H1 (cell line): ENCODE measurements around the gene STH. TPM values are rescaled to one million over a fixed set of nuclear protein-coding genes. Genes with fewer than 3 reads are reported as not detected.
"Not testable (repeated sequence)": the region's sequence is repeated elsewhere in the genome, so short reads cannot be mapped to it uniquely, and the experiment has no call there.

Experiments used
- CTCF ChIA-PET: fragments of 300-600 bp; sonication (Branson Sonifier 250); formaldehyde crosslinking; loops from one replicate; lab custom pipeline; 2021; ENCODE audit not compliant: partially characterized antibody; lab: Charles Lee
- POLR2A ChIA-PET: fragments of 300-600 bp; sonication (Branson Sonifier 250); formaldehyde crosslinking; loops from one replicate; lab custom pipeline; 2021; ENCODE audit warnings: inconsistent platforms; ENCODE audit not compliant: partially characterized antibody; lab: Charles Lee
- DNase-seq, 2 experiments: peaks; one replicate each; pipeline versions ENCODE4 v3.0.0 to v3.0.0-alpha.2; 2010 to 2022; ENCODE audit warnings: low spot score in 2 of 2, low read depth in 1 of 2, mixed read lengths in 1 of 2
- FAIRE-seq: peaks from 2 replicates; lab custom pipeline; 2011; peaks lifted over from hg19 to GRCh38; lab: Jason Lieb, UNC
- H2AFZ ChIP-seq: 2 replicates; pipeline ENCODE4 v1.8.1; 2012; ENCODE audit warnings: low read length, inconsistent platforms
- H2AK5ac ChIP-seq: 2 replicates; pipeline ENCODE4 v1.6.1; 2013; ENCODE audit warnings: low read depth, low read length
- H2BK120ac ChIP-seq: replicated peaks from 2 replicates; pipeline ENCODE3; 2013; ENCODE audit warnings: low read depth, low read length, inconsistent platforms
- H2BK12ac ChIP-seq: 2 replicates; pipeline ENCODE4 v1.6.1; 2013; ENCODE audit warnings: low read depth, low read length
- H2BK15ac ChIP-seq: 2 replicates; pipeline ENCODE4 v1.6.1; 2013; ENCODE audit warnings: low read length
- H2BK20ac ChIP-seq: 2 replicates; pipeline ENCODE4 v1.6.1; 2013; ENCODE audit warnings: low read length
- H2BK5ac ChIP-seq: 2 replicates; pipeline ENCODE4 v1.6.1; 2013; ENCODE audit warnings: low read depth, low read length
- H3K14ac ChIP-seq: 2 replicates; pipeline ENCODE4 v1.6.1; 2013; ENCODE audit warnings: inconsistent platforms; ENCODE audit not compliant: insufficient read length
- H3K18ac ChIP-seq: 2 replicates; pipeline ENCODE4 v1.6.1; 2013; ENCODE audit warnings: low read length; ENCODE audit errors: extremely low read depth
- H3K23ac ChIP-seq: 2 replicates; pipeline ENCODE4 v1.6.1; 2013; ENCODE audit warnings: inconsistent platforms; ENCODE audit not compliant: insufficient read length
- H3K23me2 ChIP-seq: 2 replicates; pipeline ENCODE4 v1.6.1; 2013; ENCODE audit warnings: low read depth, low read length
- H3K27ac ChIP-seq: 2 replicates; pipeline ENCODE4 v1.6.1; 2011; ENCODE audit warnings: low read depth, low read length, inconsistent platforms
- H3K27me3 ChIP-seq, 4 experiments: replicated peaks in 1 of 4; 1 replicate in 1 of 4; 2 replicates in 3 of 4; pipeline versions ENCODE4 v1.6.1 to v1.8.1; 2011 to 2013; ENCODE audit warnings: low read length in 3 of 4, mild to moderate bottlenecking in 3 of 4, inconsistent platforms in 2 of 4, mixed read lengths in 2 of 4, moderate library complexity in 1 of 4; ENCODE audit not compliant: control insufficient read depth in 3 of 4, insufficient read depth in 3 of 4; ENCODE audit errors: extremely low read depth in 1 of 4
- H3K36me3 ChIP-seq, 4 experiments: 2 replicates each; pipeline versions ENCODE4 v1.6.1 to v1.8.1; 2011 to 2013; ENCODE audit warnings: mild to moderate bottlenecking in 4 of 4, low read length in 3 of 4, moderate library complexity in 2 of 4, control low read depth in 1 of 4, inconsistent platforms in 1 of 4; ENCODE audit not compliant: insufficient read depth in 4 of 4, control insufficient read depth in 2 of 4
- H3K4ac ChIP-seq: replicated peaks from 2 replicates; pipeline ENCODE3; 2013; ENCODE audit warnings: low read length, low read depth, mixed read lengths, inconsistent platforms; ENCODE audit not compliant: insufficient read length
- H3K4me1 ChIP-seq, 4 experiments: replicated peaks in 1 of 4; 1 replicate in 1 of 4; 2 replicates in 3 of 4; pipeline versions ENCODE4 v1.6.1 to v1.8.1; 2011 to 2013; ENCODE audit warnings: low read length in 3 of 4, inconsistent platforms in 2 of 4, mixed read lengths in 1 of 4; ENCODE audit not compliant: insufficient read depth in 4 of 4, control insufficient read depth in 3 of 4
- H3K4me2 ChIP-seq, 2 experiments: 2 replicates each; pipeline versions ENCODE4 v1.6.1 to v1.8.1; 2011 to 2013; ENCODE audit warnings: low read depth in 2 of 2, low read length in 2 of 2, control low read depth in 1 of 2, inconsistent platforms in 1 of 2, mild to moderate bottlenecking in 1 of 2; ENCODE audit not compliant: insufficient read depth in 1 of 2
- H3K4me3 ChIP-seq, 4 experiments: fragments of 200-600, 300-600 bp in 1 of 4; sonication (generic), shearing (Covaris generic), sonication (Bioruptor Twin) in 1 of 4; 2 replicates each; pipeline versions ENCODE4 v1.5.1 to v1.8.1; 2011 to 2016; ENCODE audit warnings: low read length in 4 of 4, low read depth in 3 of 4, control low read depth in 2 of 4, inconsistent platforms in 2 of 4, mild to moderate bottlenecking in 2 of 4, mixed read lengths in 1 of 4, moderate library complexity in 1 of 4; ENCODE audit not compliant: insufficient read depth in 2 of 4; ENCODE audit errors: extremely low read depth in 1 of 4
- H3K56ac ChIP-seq: replicated peaks from 2 replicates; pipeline ENCODE3; 2013; ENCODE audit warnings: low read depth, mild to moderate bottlenecking, mixed read lengths, low read length, inconsistent platforms; ENCODE audit not compliant: insufficient read length
- H3K79me1 ChIP-seq: 2 replicates; pipeline ENCODE4 v1.6.1; 2013; ENCODE audit warnings: low read depth, low read length, control low read depth
- H3K79me2 ChIP-seq, 2 experiments: 2 replicates each; pipeline versions ENCODE4 v1.6.1 to v1.8.1; 2012 to 2013; ENCODE audit warnings: low read length in 2 of 2, mild to moderate bottlenecking in 2 of 2, inconsistent platforms in 1 of 2; ENCODE audit not compliant: insufficient read depth in 2 of 2, control insufficient read depth in 1 of 2
- H3K9ac ChIP-seq, 4 experiments: replicated peaks in 1 of 4; 1 replicate in 1 of 4; 2 replicates in 3 of 4; pipeline versions ENCODE4 v1.6.1 to v1.8.1; 2011 to 2013; ENCODE audit warnings: low read depth in 3 of 4, low read length in 3 of 4, control low read depth in 2 of 4, mild to moderate bottlenecking in 2 of 4, moderate library complexity in 2 of 4, inconsistent platforms in 1 of 4; ENCODE audit errors: extremely low read depth in 1 of 4
- H3K9me3 ChIP-seq, 2 experiments: 2 replicates each; pipeline versions ENCODE4 v1.6.1 to v1.8.1; 2012 to 2013; ENCODE audit warnings: mild to moderate bottlenecking in 2 of 2, moderate library complexity in 2 of 2, control low read depth in 1 of 2, inconsistent platforms in 1 of 2, low read depth in 1 of 2, low read length in 1 of 2, mixed read lengths in 1 of 2; ENCODE audit not compliant: insufficient read depth in 2 of 2
- H4K20me1 ChIP-seq, 2 experiments: replicated peaks in 1 of 2; 2 replicates each; pipeline versions ENCODE3 to v1.8.1; 2011 to 2013; ENCODE audit warnings: inconsistent platforms in 2 of 2, low read length in 2 of 2, mild to moderate bottlenecking in 1 of 2; ENCODE audit not compliant: insufficient read depth in 2 of 2, control insufficient read depth in 1 of 2
- H4K5ac ChIP-seq: 2 replicates; pipeline ENCODE4 v1.6.1; 2013; ENCODE audit warnings: low read length, low read depth, mixed read lengths, inconsistent platforms; ENCODE audit not compliant: insufficient read length
- H4K8ac ChIP-seq: 2 replicates; pipeline ENCODE4 v1.8.0; 2013; ENCODE audit warnings: mild to moderate bottlenecking, moderate library complexity, low read length, inconsistent platforms; ENCODE audit not compliant: insufficient read depth; ENCODE audit errors: extremely low read depth
- H4K91ac ChIP-seq: replicated peaks from 2 replicates; pipeline ENCODE3; 2013; ENCODE audit warnings: low read length, mixed read lengths, inconsistent platforms; ENCODE audit not compliant: insufficient read length
- WGBS, 2 experiments: shearing (Covaris generic) in 1 of 2; methylation state at CpG; one replicate each; pipeline versions ENCODE4 v1.1.6 to v1.1.7; 2013 to 2015; ENCODE audit warnings: low lambda C conversion rate in 2 of 2, mixed read lengths in 2 of 2, inconsistent platforms in 1 of 2, low coverage in 1 of 2, missing lambda C conversion rate in 1 of 2; ENCODE audit not compliant: insufficient replicate concordance in 2 of 2, insufficient coverage in 1 of 2, insufficient read length in 1 of 2; ENCODE audit errors: extremely low coverage in 1 of 2, missing lambda C conversion rate in 1 of 2; 5-methylcytosine and 5-hydroxymethylcytosine counted together
- polyA plus RNA-seq, 7 experiments: library from polyadenylated mRNA; depleted of rRNA in 3 of 7; stranded (reverse) in 5 of 7; unstranded in 2 of 7; fragments of >200 nt in 5 of 7; fragments of 200-250 nt in 2 of 7; gene quantifications; 1 replicate in 5 of 7; 2 replicates in 1 of 7; 4 replicates in 1 of 7; pipeline versions ENCODE4 v1.2.1 to v1.2.3, GENCODE V29; 2011 to 2013; ENCODE audit warnings: missing spikeins in 2 of 7, mixed read lengths in 2 of 7
- total RNA-seq: library from RNA; stranded (reverse); fragmentation: NEBNext Ultra II Directional; extraction: Animal tissue kit (Norgen Biotek cat#: 25700); gene quantifications from 2 replicates; pipeline ENCODE4 v1.2.1, GENCODE V29; 2021

Gene STH
- total and polyA plus RNA-seq, 2 of the 8 experiments (the other 6 are each of a cell fraction or from before 2014, with no cell fraction given) = not detected

DNA sequence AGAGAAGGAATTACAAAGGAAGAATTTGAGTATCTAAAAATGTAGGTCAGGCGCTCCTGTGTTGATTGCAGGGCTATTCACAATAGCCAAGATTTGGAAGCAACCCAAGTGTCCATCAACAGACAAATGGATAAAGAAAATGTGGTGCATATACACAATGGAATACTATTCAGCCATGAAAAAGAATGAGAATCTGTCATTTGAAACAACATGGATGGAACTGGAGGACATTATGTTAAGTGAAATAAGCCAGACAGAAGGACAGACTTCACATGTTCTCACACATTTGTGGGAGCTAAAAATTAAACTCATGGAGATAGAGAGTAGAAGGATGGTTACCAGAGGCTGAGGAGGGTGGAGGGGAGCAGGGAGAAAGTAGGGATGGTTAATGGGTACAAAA, 7.0 kb downstream of the STH start:
- H4K8ac ChIP-seq, H3K79me1 ChIP-seq, H3K4ac ChIP-seq, H2BK15ac ChIP-seq, H2BK120ac ChIP-seq, H3K4me1 ChIP-seq, H3K4me2 ChIP-seq, H3K23ac ChIP-seq, H3K18ac ChIP-seq, H4K20me1 ChIP-seq, H4K5ac ChIP-seq, H3K27ac ChIP-seq, H2BK12ac ChIP-seq, H2BK20ac ChIP-seq, H2AFZ ChIP-seq, H3K27me3 ChIP-seq, H3K79me2 ChIP-seq, H3K9ac ChIP-seq, H2BK5ac ChIP-seq, H4K91ac ChIP-seq, H3K9me3 ChIP-seq, H3K14ac ChIP-seq, H3K23me2 ChIP-seq, DNase-seq, POLR2A ChIA-PET, H3K56ac ChIP-seq, FAIRE-seq, H3K4me3 ChIP-seq, H2AK5ac ChIP-seq, H3K36me3 ChIP-seq: not testable (repeated sequence)
- 91% methylated on average over 1 of the region's 1 CpG; no CpG with 5 or more reads in 1 of the 2 experiments for WGBS, 2 experiments
- CTCF ChIA-PET = interaction anchor here (2.8 kb wide), 1 partner anchor 38 kb away, joined by 13 read pairs; no protein-coding TSS in a partner anchor
